GM18526 (cell line): ENCODE results near the gene CACHD1.

ENCODE experiments used
- POLR2A ChIP-seq: IDR thresholded peaks from 3 replicates; pipeline ENCODE4 v1.6.1; 2011; ENCODE audit not compliant: insufficient read length; ENCODE audit errors: extremely low read depth

CACHD1 gene

GRCh38 chr1:64598100-64598571 is 128.2 kb downstream of the CACHD1 start:
- TF ChIP-seq POLR2A, result no peak

- TF ChIP-seq POLR2A, result no peak
Observed at GRCh38 chr1:64599242-64599641, 129.3 kb downstream of the CACHD1 start.

- TF ChIP-seq POLR2A, result no peak
Observed at GRCh38 chr1:64601207-64601606, 131.3 kb downstream of the CACHD1 start.

- no peak for TF ChIP-seq POLR2A
Observed at GRCh38 chr1:64608005-64608650, 138.2 kb downstream of the CACHD1 start.

GRCh38 chr1:64608651-64609048 is 138.7 kb downstream of the CACHD1 start:
- no peak for TF ChIP-seq POLR2A

GRCh38 chr1:64616039-64616438 is 146.1 kb downstream of the CACHD1 start:
- no peak for TF ChIP-seq POLR2A

GRCh38 chr1:64623750-64624191 is 153.8 kb downstream of the CACHD1 start:
- TF ChIP-seq POLR2A, result no peak

GRCh38 chr1:64624218-64624713 is 154.3 kb downstream of the CACHD1 start:
- no peak for TF ChIP-seq POLR2A

- no peak for TF ChIP-seq POLR2A
Observed at GRCh38 chr1:64624808-64625207, 154.9 kb downstream of the CACHD1 start.

GRCh38 chr1:64630611-64631010 is 160.7 kb downstream of the CACHD1 start:
- TF ChIP-seq POLR2A, result no peak

GRCh38 chr1:64631346-64632034 is 161.6 kb downstream of the CACHD1 start:
- TF ChIP-seq POLR2A, result no peak

GRCh38 chr1:64632936-64633335 is 163.0 kb downstream of the CACHD1 start:
- TF ChIP-seq POLR2A, result no peak

- TF ChIP-seq POLR2A, result no peak
Observed at GRCh38 chr1:64645735-64646134, 175.8 kb downstream of the CACHD1 start.

GRCh38 chr1:64650411-64650810 is 180.5 kb downstream of the CACHD1 start:
- no peak for TF ChIP-seq POLR2A

GRCh38 chr1:64651841-64652240 is 181.9 kb downstream of the CACHD1 start:
- no peak for TF ChIP-seq POLR2A

GRCh38 chr1:64653466-64653865 is 183.5 kb downstream of the CACHD1 start:
- no peak for TF ChIP-seq POLR2A
